GM19043 (cell line): Measurements from ENCODE around the gene ESPL1.

ENCODE experiments used
- ATAC-seq: cut with Tn5 transposase; IDR thresholded peaks from one replicate; pipeline ENCODE4 v1.9.1; 2021; ENCODE audit warnings: low read depth; ENCODE audit not compliant: unreplicated experiment

The ESPL1 gene

GRCh38 chr12:53333289-53333688 is 65.2 kb downstream of the ESPL1 start:
- no peak for ATAC-seq

GRCh38 chr12:53333845-53334244 is 65.7 kb downstream of the ESPL1 start:
- ATAC-seq: no peak

GRCh38 chr12:53334822-53335221 is 66.7 kb downstream of the ESPL1 start:
- no peak for ATAC-seq

- ATAC-seq: no peak
Observed at GRCh38 chr12:53336181-53336681, 68.1 kb downstream of the ESPL1 start, which contains the start of gene SP7. SP7 (minus strand) TSS chr12:53336354; CDS start chr12:53335646, 708 bp downstream.

GRCh38 chr12:53338017-53338416 is 69.9 kb downstream of the ESPL1 start:
- ATAC-seq: no peak

GRCh38 chr12:53338916-53339315 is 70.8 kb downstream of the ESPL1 start:
- no peak for ATAC-seq

- ATAC-seq: no peak
Observed at GRCh38 chr12:53340398-53340797, 72.3 kb downstream of the ESPL1 start.
